ENCODE data around the gene CIZ1.

The CIZ1 gene

GRCh38 chr9:128124873-128125579, 66.3 kb downstream of the CIZ1 start:
- DNase-seq (ENCODE audit: low read depth), result peak; percentile 23

GRCh38 chr9:128124451-128124850, 66.9 kb downstream of the CIZ1 start:
- DNase-seq (ENCODE audit: low read depth), result no peak

GRCh38 chr9:128123451-128124080, 67.8 kb downstream of the CIZ1 start:
- no peak for DNase-seq (ENCODE audit: low read depth)

- no peak for DNase-seq (ENCODE audit: low read depth)
These were observed 68.6 kb downstream of the CIZ1 start for GRCh38 chr9:128122809-128123175.

DNA sequence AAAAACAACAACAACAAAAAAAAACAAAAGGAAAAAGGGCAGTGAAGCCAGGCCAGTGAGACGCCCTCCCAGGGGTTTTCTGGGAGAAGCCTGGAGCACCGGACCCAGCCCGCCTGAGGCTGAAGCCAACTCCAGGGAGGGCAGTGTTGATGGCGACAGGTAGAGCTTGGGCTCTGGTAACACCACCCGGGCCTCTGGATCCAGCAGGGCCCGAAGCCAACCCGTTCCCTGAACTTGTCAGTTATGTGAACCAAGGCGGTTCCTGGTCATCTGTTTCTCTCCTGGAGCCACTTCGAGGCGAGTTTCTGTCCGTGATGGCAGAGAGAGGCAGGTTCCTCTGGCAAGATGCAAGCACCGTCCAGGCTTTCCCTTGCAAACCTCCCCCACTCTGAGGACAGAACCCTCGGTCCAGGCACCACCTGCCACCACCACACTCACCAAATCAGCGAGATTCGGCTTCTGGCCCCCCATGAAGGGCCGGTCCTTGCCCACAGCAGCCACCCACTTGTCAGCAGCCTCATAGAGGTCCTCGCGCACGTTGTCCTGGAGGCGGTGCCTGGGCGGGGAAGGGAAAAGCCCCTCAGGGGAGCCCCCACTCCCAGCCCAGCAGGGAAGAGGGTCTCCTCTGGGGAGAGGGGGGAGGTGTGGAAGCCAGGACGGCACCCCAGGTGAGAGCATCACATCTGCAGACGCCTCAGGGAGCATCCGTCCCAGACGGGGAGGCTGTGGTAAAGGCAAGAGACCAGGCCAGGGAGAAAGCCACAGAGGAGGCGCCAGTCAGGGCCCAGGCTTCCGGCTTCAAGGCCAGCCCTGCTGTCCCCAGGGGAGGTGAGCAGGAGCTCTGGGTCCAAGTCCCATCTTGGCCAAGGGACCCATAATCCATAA, 69.2 kb downstream of the CIZ1 start:
- DNase-seq (ENCODE audit: low read depth), result no peak

DNA sequence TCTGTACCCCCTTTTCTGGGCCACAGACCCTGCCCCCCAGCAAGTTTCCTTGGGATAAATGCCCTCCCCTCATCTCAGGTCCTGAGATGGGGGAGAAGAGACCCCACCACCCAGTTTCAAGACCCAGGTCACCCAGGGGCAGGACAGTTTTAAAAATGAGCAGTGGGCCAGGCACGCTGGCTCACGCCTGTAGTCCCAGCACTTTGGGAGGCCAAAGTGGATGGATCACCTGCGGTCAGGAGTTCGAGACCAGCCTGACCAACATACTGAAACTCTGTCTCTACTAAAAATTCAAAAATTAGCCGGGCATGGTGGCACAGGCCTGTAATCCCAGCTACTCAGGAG, 69.9 kb downstream of the CIZ1 start:
- no peak for DNase-seq (ENCODE audit: low read depth)

- no peak for DNase-seq (ENCODE audit: low read depth)
These were observed 70.5 kb downstream of the CIZ1 start for GRCh38 chr9:128120741-128121465.

- no peak for DNase-seq (ENCODE audit: low read depth)
These were observed 71.2 kb downstream of the CIZ1 start for GRCh38 chr9:128120061-128120740.

- DNase-seq (ENCODE audit: low read depth), result no peak
These were observed 72.3 kb downstream of the CIZ1 start for GRCh38 chr9:128118971-128119665.

DNA sequence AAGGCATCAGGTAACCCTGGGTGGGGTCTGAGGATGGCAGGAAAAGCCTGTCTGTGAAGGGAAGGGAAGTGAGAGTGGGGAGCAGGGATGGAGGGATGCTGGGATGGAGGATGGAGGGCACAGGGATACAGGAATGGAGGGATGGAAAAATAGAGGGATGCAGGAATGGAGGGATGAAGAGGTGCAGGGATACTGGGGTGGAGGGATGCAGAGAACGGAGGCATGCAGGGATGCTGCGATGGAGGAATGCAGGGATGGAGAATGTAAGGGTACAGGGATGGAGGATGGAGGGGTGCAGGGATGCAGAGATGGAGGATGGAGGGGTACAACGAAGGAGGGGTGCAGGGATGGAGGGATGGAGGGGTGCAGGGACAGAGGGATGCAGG, 72.9 kb downstream of the CIZ1 start:
- DNase-seq (ENCODE audit: low read depth), result no peak

DNA sequence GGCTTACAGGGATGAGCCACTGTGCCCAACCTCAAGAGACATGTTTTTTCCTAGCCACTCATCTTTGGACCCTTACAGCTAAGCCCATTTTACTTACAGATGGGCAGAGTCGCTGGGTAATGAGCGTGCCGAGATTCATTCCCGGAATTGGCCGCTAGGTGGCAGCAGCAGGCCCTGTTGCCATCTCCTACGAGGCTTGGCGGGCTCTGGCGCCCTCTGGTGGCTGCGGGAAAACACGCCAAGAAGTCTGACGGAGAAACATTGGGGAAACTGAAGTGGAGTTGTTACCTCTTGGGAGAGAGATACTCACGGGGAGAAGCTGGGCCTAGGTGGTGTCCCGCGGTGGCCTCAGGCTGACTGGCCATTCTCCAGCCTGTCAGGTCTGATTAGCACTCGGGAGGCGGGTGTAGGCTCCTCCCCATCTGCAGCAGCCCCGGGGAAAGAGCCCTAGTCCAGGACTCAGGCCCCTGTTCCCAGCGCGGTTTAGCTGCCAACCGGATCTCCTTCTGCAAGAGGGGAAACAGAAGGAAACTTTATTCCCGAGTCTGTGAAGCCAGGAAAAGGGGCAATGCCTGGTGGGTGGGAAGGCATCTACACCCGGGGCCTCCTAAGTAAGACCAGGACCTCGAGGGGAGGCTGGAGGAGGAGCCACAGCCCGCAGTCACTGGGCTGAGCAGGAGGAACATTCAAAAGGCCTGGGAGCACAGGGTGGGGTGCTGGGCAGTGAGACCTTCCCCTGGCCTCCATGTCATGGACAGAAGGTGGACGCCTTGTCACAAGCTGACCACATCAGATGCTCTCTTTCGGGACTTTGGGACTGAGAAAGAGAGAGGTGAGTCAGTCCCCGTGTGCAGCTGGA, 73.5 kb downstream of the CIZ1 start:
- DNase-seq (ENCODE audit: low read depth), result peak; percentile 93

GRCh38 chr9:128116104-128117083, 75.0 kb downstream of the CIZ1 start:
- no peak for DNase-seq (ENCODE audit: low read depth)
